HepG2 (cell line): Measurements from ENCODE around the gene SERPINB6. TPM values are rescaled to one million over a fixed set of nuclear protein-coding genes. Genes with fewer than 3 reads are reported as not detected.

Experiments
- AGO2 ChIP-seq: fragments of 200-400 bp; formaldehyde crosslinking; optimal IDR thresholded peaks from 2 replicates; pipeline ENCODE3; 2017; ENCODE audit warnings: mild to moderate bottlenecking, low read depth, low read length, moderate library complexity
- ARNT ChIP-seq: fragments of 450-650 bp; IDR thresholded peaks from 2 replicates; pipeline ENCODE4 v1.6.1; 2017
- ATF3 ChIP-seq: sonication (generic); formaldehyde crosslinking; IDR thresholded peaks from 2 replicates; pipeline ENCODE4 v1.4.0; 2020; ENCODE audit warnings: missing genetic modification reagents
- ATF7-NPFF ChIP-seq: sonication (generic); formaldehyde crosslinking; IDR thresholded peaks from 2 replicates; pipeline ENCODE4 v1.8.1; 2023; ENCODE audit warnings: mild to moderate bottlenecking, low read depth, missing genetic modification reagents, moderate library complexity
- DDIT3 ChIP-seq: sonication (generic); formaldehyde crosslinking; IDR thresholded peaks from 2 replicates; pipeline ENCODE4 v1.4.0; 2020; ENCODE audit warnings: mild to moderate bottlenecking, missing genetic modification reagents
- FUBP1 ChIP-seq: sonication (generic); formaldehyde crosslinking; IDR thresholded peaks from 2 replicates; pipeline ENCODE4 v1.5.1; 2020; ENCODE audit warnings: missing genetic modification reagents, mild to moderate bottlenecking, borderline replicate concordance
- HDAC2 ChIP-seq: sonication (generic); formaldehyde crosslinking; IDR thresholded peaks from 2 replicates; pipeline ENCODE4 v1.4.0; 2020; ENCODE audit warnings: missing genetic modification reagents
- MYC ChIP-seq: sonication (generic); formaldehyde crosslinking; IDR thresholded peaks from 2 replicates; pipeline ENCODE4 v1.9.0; 2021; ENCODE audit warnings: missing genetic modification reagents, borderline replicate concordance
- NFE2 ChIP-seq: sonication (generic); formaldehyde crosslinking; IDR thresholded peaks from 2 replicates; pipeline ENCODE4 v1.4.0; 2020; ENCODE audit warnings: missing genetic modification reagents
- NFRKB ChIP-seq: fragments of 450-650 bp; IDR thresholded peaks from 2 replicates; pipeline ENCODE4 v1.6.1; 2017
- NFYC ChIP-seq: IDR thresholded peaks from 2 replicates; pipeline ENCODE4 v1.6.1; 2016; ENCODE audit warnings: missing genetic modification reagents, missing compliant biosample characterization
- RBM22 ChIP-seq: fragments of 200-400 bp; formaldehyde crosslinking; optimal IDR thresholded peaks from 2 replicates; pipeline ENCODE3; 2017; ENCODE audit warnings: mild to moderate bottlenecking, low read length, moderate library complexity
- RFXAP ChIP-seq: sonication (generic); formaldehyde crosslinking; IDR thresholded peaks from 2 replicates; pipeline ENCODE4 v1.4.0; 2020; ENCODE audit warnings: missing genetic modification reagents, borderline replicate concordance
- SP2 ChIP-seq: sonication (generic); formaldehyde crosslinking; IDR thresholded peaks from 2 replicates; pipeline ENCODE4 v1.5.1; 2020; ENCODE audit warnings: mild to moderate bottlenecking, missing genetic modification reagents
- U2AF2 ChIP-seq: fragments of 200-400 bp; formaldehyde crosslinking; IDR thresholded peaks from 2 replicates; pipeline ENCODE4 v1.6.1; 2017; ENCODE audit warnings: low read depth, mild to moderate bottlenecking, low read length
- ZBTB8A ChIP-seq: sonication (generic); formaldehyde crosslinking; IDR thresholded peaks from 2 replicates; pipeline ENCODE4 v1.4.0; 2020; ENCODE audit warnings: mild to moderate bottlenecking, low read depth, missing genetic modification reagents, borderline replicate concordance
- ZC3H13 ChIP-seq: sonication (generic); formaldehyde crosslinking; IDR thresholded peaks from 2 replicates; pipeline ENCODE4 v1.8.1; 2023; ENCODE audit warnings: mild to moderate bottlenecking, missing genetic modification reagents, moderate library complexity
- ZHX1 ChIP-seq: sonication (generic); formaldehyde crosslinking; IDR thresholded peaks from 2 replicates; pipeline ENCODE4 v1.8.1; 2022; ENCODE audit warnings: low read depth, mild to moderate bottlenecking, missing genetic modification reagents
- ZKSCAN1 ChIP-seq: fragments of 150-350 bp; IDR thresholded peaks from 2 replicates; pipeline ENCODE4 v1.6.1; 2014; ENCODE audit warnings: low read length
- ZNF280D ChIP-seq: sonication (generic); formaldehyde crosslinking; IDR thresholded peaks from 2 replicates; pipeline ENCODE4 v1.5.1; 2020; ENCODE audit warnings: mild to moderate bottlenecking, missing genetic modification reagents
- ZNF782 ChIP-seq: sonication (generic); formaldehyde crosslinking; IDR thresholded peaks from 2 replicates; pipeline ENCODE4 v1.4.0; 2020; ENCODE audit warnings: missing genetic modification reagents, mild to moderate bottlenecking, borderline replicate concordance
- polyA plus RNA-seq, 8 experiments: library from polyadenylated mRNA; depleted of rRNA in 3 of 8; stranded (reverse) in 7 of 8; unstranded in 1 of 8; fragments of >200 nt; fragmentation: Illumina TruSeq in 4 of 8; extraction: Trizol in 4 of 8; gene quantifications; 2 replicates each; pipeline versions ENCODE4 v1.2.1 to v1.2.3, GENCODE V29; 2011 to 2016; ENCODE audit warnings: low read depth in 4 of 8, missing spikeins in 1 of 8, mixed read lengths in 1 of 8; ENCODE audit not compliant: insufficient read depth in 1 of 8
- total RNA-seq, 5 experiments: library from RNA; depleted of rRNA; stranded (reverse); fragments of >200 nt; fragmentation: Illumina TruSeq; extraction: Trizol; gene quantifications; 2 replicates each; pipeline ENCODE4 v1.2.3, GENCODE V29; 2016; ENCODE audit warnings: low read depth in 1 of 5

The SERPINB6 gene
- total and polyA plus RNA-seq, 2 of the 13 experiments (the other 11 are each of a cell fraction or from before 2014, with no cell fraction given) = 38.2 to 61.3 TPM

GRCh38 chr6:2989332-2990247 is 18.2 kb upstream of the SERPINB6 start (continued):
- TF ChIP-seq SP2 (CRISPR knock-in tag) (no peak), ZNF782 (0 out of 2 replicates have a peak, but pooled peaks have one; percentile 60), ZBTB8A (CRISPR knock-in tag) (no peak), ZNF280D (CRISPR knock-in tag) (0 out of 2 replicates have a peak, but pooled peaks have one; percentile 64), DDIT3 (CRISPR knock-in tag) (no peak), MYC (CRISPR knock-in tag) (no peak), U2AF2 (peak; percentile 94), ATF3 (CRISPR knock-in tag) (0 out of 2 replicates have a peak, but pooled peaks have one; percentile 20), RFXAP (no peak), RBM22 (peak; percentile 99), FUBP1 (CRISPR knock-in tag) (no peak), ZC3H13 (no peak), HDAC2 (CRISPR knock-in tag) (no peak), NFRKB (peak; percentile 72), ARNT (no peak), ZHX1 (CRISPR knock-in tag) (no peak), NFYC (no peak), AGO2 (no peak), ATF7-NPFF (CRISPR knock-in tag) (no peak), NFE2 (no peak), ZKSCAN1 (0 out of 2 replicates have a peak, but pooled peaks have one; percentile 26)
